DOHH2 (cell line): ENCODE measurements around the gene KTI12.

Experiments
- H3F3A ChIP-seq: fragments of 200-600 bp; sonication (generic), shearing (Covaris generic); 2 replicates; pipeline ENCODE4 v1.6.0; 2016; ENCODE audit warnings: antibody characterized with exemption, mild to moderate bottlenecking; ENCODE audit not compliant: control insufficient read depth, insufficient read depth
- H3K27ac ChIP-seq: fragments of 200-600 bp; sonication (generic); 2 replicates; pipeline ENCODE4 v1.5.1; 2014; ENCODE audit warnings: low read depth, mild to moderate bottlenecking, low read length, moderate library complexity
- H3K27me3 ChIP-seq: fragments of 200-600 bp; sonication (generic); 2 replicates; pipeline ENCODE4 v1.6.1; 2014; ENCODE audit warnings: mild to moderate bottlenecking, low read length, mixed read lengths; ENCODE audit not compliant: control insufficient read depth
- H3K36me3 ChIP-seq: fragments of 200-600 bp; sonication (generic); 2 replicates; pipeline ENCODE4 v1.6.1; 2014; ENCODE audit warnings: mild to moderate bottlenecking, low read length, moderate library complexity, mixed read lengths; ENCODE audit not compliant: control insufficient read depth
- H3K4me1 ChIP-seq: fragments of 200-600 bp; sonication (generic); 2 replicates; pipeline ENCODE4 v1.6.1; 2014; ENCODE audit warnings: mild to moderate bottlenecking, low read length, mixed read lengths; ENCODE audit not compliant: control insufficient read depth
- H3K4me2 ChIP-seq: fragments of 200-600 bp; sonication (generic); 2 replicates; pipeline ENCODE4 v1.6.0; 2014; ENCODE audit warnings: mild to moderate bottlenecking, low read length, moderate library complexity
- H3K4me3 ChIP-seq: fragments of 200-600 bp; sonication (generic); 2 replicates; pipeline ENCODE4 v1.5.1; 2014; ENCODE audit warnings: mild to moderate bottlenecking, low read length, mixed read lengths
- H3K79me2 ChIP-seq: fragments of 200-600 bp; sonication (generic); 2 replicates; pipeline ENCODE4 v1.6.1; 2014; ENCODE audit warnings: mild to moderate bottlenecking, low read length, mixed read lengths; ENCODE audit not compliant: control insufficient read depth
- H3K9me2 ChIP-seq: fragments of 200-600 bp; sonication (generic); replicated peaks from 2 replicates; pipeline ENCODE4 v1.6.1; 2014; ENCODE audit warnings: mild to moderate bottlenecking, low read length, mixed read lengths; ENCODE audit not compliant: control insufficient read depth
- H3K9me3 ChIP-seq: fragments of 200-600 bp; sonication (generic); 2 replicates; pipeline ENCODE4 v1.6.1; 2014; ENCODE audit warnings: antibody characterized with exemption, low read length, mixed read lengths; ENCODE audit not compliant: control insufficient read depth, insufficient read depth
- H4K20me1 ChIP-seq: fragments of 200-600 bp; sonication (generic); 2 replicates; pipeline ENCODE4 v1.6.0; 2014; ENCODE audit warnings: low read depth, mild to moderate bottlenecking, antibody characterized with exemption, low read length, moderate library complexity; ENCODE audit not compliant: control insufficient read depth, insufficient read depth
- EZH2phosphoT487 ChIP-seq: fragments of 200-600 bp; sonication (generic); IDR thresholded peaks from 2 replicates; pipeline ENCODE4 v1.6.1; 2017; ENCODE audit warnings: borderline replicate concordance, mild to moderate bottlenecking, antibody characterized with exemption, low read length, moderate library complexity, mixed read lengths
- TF ChIP-seq, protein P1 (sequence below): fragments of 200-600 bp; sonication (generic); IDR thresholded peaks from one replicate; pipeline ENCODE4 v1.5.1; 2014; ENCODE audit warnings: antibody characterized with exemption, mild to moderate bottlenecking, low read depth, low read length; ENCODE audit not compliant: poor library complexity, severe bottlenecking

KTI12 gene

DNA sequence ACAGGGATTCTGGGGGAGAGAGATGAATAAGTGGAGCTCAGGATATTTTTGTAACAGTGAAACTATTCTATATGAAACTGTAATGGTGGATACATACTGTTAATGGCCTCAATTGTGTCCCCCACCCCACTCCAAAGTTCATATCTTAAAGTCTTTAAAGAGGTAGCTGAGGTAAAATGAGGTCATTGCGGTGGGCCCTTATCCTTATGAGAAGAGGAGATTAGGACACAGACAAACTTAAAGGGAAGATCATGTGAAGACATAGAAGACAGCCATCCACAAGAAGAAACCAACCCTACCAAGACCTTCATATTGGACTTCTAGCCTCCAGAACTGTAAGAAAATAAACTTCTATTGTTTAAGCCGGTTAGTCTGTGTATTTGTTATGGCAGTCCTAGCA lies 11.6 kb upstream of the KTI12 start:
- Histone ChIP-seq H4K20me1 (no peaks in the 10 kb centered on the region), H3K27me3 (no peaks in the 10 kb centered on the region), H3K4me1 (no peaks in the 10 kb centered on the region), H3K27ac (no peak overlapping the region), H3K9me3 (no peaks in the 10 kb centered on the region), H3K79me2 (peaks cover 68% of the 10 kb centered on the region), H3K36me3 (peaks cover 30% of the 10 kb centered on the region), H3K4me3 (no peak overlapping the region), H3K4me2 (no peak overlapping the region), H3K9me2 (no peaks in the 10 kb centered on the region), H3F3A (no peaks in the 10 kb centered on the region)
- TF ChIP-seq EZH2phosphoT487 = no peak
- TF ChIP-seq, protein P1, sequence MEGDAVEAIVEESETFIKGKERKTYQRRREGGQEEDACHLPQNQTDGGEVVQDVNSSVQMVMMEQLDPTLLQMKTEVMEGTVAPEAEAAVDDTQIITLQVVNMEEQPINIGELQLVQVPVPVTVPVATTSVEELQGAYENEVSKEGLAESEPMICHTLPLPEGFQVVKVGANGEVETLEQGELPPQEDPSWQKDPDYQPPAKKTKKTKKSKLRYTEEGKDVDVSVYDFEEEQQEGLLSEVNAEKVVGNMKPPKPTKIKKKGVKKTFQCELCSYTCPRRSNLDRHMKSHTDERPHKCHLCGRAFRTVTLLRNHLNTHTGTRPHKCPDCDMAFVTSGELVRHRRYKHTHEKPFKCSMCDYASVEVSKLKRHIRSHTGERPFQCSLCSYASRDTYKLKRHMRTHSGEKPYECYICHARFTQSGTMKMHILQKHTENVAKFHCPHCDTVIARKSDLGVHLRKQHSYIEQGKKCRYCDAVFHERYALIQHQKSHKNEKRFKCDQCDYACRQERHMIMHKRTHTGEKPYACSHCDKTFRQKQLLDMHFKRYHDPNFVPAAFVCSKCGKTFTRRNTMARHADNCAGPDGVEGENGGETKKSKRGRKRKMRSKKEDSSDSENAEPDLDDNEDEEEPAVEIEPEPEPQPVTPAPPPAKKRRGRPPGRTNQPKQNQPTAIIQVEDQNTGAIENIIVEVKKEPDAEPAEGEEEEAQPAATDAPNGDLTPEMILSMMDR = no peak

DNA sequence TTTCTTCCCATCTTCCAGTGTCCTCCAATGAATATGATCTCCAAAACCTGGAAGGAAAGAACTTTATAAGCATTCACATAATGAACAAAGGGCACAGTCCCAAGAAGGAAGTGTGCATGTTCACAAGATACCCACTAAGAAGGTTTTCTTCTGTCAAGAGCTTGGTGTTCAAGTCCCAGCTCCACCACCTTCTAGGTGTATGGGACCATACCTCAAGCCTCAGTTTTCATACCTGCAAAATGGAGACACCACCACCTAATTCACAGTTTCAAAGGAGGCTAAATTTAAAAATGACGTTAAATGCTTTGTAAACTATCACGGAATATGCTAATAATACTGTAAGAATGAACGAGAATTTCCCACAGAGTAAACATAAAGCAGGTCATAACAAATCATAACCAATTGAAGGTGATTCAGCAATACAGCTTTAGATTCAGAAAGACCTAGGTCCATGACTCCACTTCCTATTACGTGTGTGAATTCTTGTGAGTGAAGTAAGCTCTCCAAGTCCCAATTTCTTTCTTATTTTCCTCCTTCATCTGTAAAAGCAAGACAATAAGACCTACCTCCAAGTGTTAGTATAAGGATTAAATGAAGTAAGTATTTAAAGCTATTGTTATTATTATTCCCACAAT lies 8.1 kb upstream of the KTI12 start:
- Histone ChIP-seq H3K4me3 (no peak overlapping the region), H3K9me3 (no peaks in the 10 kb centered on the region), H3K4me1 (no peaks in the 10 kb centered on the region), H3K79me2 (peaks cover 41% of the 10 kb centered on the region), H3K36me3 (peaks cover 34% of the 10 kb centered on the region), H3K4me2 (no peak overlapping the region), H3K27ac (no peak overlapping the region), H3K9me2 (no peaks in the 10 kb centered on the region), H3K27me3 (no peaks in the 10 kb centered on the region), H3F3A (peaks cover 1% of the 10 kb centered on the region; the same call in 1 of the 2 replicates), H4K20me1 (no peaks in the 10 kb centered on the region)
- no peak for TF ChIP-seq EZH2phosphoT487
- TF ChIP-seq, protein P1 = no peak

DNA sequence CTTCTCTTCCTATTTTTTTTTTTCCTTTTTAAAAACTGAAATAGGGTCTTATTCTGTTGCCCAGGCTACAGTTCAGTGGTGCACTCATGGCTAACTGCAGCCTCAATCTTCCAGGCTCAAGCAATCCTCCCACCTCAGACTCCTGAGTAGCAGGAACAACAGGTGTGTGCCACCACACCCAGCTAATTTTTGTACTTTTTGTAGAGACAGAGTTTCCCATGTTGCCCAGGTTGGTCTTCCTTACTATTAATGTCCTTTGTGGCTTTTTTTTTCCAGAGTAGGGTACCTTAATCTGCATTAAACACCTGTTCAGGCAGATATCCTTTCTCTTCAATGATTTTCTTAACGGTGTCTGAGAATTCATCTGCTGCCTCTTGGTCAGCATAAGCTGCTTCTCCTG lies 4.3 kb upstream of the KTI12 start:
- Histone ChIP-seq H3K36me3 (peaks cover 39% of the 10 kb centered on the region), H3K79me2 (peaks cover 18% of the 10 kb centered on the region)
- no peak for TF ChIP-seq EZH2phosphoT487
- TF ChIP-seq, protein P1 = no peak

More for the DNA sequence above, 4.3 kb upstream of the KTI12 start:
- Histone ChIP-seq H3K4me1 (peaks cover 7% of the 10 kb centered on the region), H3K9me2 (no peaks in the 10 kb centered on the region), H3K4me2 (no peak overlapping the region), H4K20me1 (0 out of 2 replicates have a peak, but pooled peaks cover 1% of the 10 kb centered on the region), H3K27me3 (no peaks in the 10 kb centered on the region), H3K4me3 (no peak overlapping the region), H3F3A (peaks cover 14% of the 10 kb centered on the region), H3K9me3 (no peaks in the 10 kb centered on the region), H3K27ac (no peak overlapping the region)
